Activated CD4-positive, alpha-beta T cell treated with anti-CD3 and anti-CD28 coated beads, Interleukin-2, amount 50 U/mL, for 4 hours (primary cell): Measurements from ENCODE around the gene TNNI3K.
"Not testable (repeated sequence)": the region's sequence is repeated elsewhere in the genome, so short reads cannot be mapped to it uniquely, and the experiment has no call there.

Experiments used
- DNase-seq, 2 experiments: peaks; one replicate each; pipeline ENCODE4 v3.0.0-alpha.2; 2020

TNNI3K gene, protein sequence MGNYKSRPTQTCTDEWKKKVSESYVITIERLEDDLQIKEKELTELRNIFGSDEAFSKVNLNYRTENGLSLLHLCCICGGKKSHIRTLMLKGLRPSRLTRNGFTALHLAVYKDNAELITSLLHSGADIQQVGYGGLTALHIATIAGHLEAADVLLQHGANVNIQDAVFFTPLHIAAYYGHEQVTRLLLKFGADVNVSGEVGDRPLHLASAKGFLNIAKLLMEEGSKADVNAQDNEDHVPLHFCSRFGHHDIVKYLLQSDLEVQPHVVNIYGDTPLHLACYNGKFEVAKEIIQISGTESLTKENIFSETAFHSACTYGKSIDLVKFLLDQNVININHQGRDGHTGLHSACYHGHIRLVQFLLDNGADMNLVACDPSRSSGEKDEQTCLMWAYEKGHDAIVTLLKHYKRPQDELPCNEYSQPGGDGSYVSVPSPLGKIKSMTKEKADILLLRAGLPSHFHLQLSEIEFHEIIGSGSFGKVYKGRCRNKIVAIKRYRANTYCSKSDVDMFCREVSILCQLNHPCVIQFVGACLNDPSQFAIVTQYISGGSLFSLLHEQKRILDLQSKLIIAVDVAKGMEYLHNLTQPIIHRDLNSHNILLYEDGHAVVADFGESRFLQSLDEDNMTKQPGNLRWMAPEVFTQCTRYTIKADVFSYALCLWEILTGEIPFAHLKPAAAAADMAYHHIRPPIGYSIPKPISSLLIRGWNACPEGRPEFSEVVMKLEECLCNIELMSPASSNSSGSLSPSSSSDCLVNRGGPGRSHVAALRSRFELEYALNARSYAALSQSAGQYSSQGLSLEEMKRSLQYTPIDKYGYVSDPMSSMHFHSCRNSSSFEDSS

DNA sequence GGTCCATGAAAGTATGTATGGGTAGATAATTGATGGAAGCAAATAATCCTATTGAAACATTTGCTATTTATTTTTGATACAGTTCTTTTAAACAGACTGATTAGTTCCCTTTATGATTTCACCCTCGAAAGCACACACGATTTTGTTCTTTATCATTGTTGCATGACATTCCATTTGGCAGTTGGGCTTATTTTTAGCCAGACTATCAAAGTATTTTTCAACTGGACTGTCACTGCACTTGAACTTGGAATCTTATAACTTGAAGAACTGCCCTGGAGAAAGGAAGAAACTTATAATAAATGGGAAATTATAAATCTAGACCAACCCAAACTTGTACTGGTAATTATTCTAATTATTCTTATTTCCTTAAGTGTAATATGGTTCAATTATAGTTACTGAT, at the start of gene TNNI3K:
TSS of gene TNNI3K (plus strand) at position 235 of the 400 bp plus-strand sequence. CDS start at position 300, 65 bp downstream.
- DNase-seq, result no peak

GRCh38 chr1:74193908-74194307, 41.3 kb upstream of the TNNI3K start:
- DNase-seq, result no peak

GRCh38 chr1:74195339-74195738, 39.8 kb upstream of the TNNI3K start:
- no peak for DNase-seq

DNA sequence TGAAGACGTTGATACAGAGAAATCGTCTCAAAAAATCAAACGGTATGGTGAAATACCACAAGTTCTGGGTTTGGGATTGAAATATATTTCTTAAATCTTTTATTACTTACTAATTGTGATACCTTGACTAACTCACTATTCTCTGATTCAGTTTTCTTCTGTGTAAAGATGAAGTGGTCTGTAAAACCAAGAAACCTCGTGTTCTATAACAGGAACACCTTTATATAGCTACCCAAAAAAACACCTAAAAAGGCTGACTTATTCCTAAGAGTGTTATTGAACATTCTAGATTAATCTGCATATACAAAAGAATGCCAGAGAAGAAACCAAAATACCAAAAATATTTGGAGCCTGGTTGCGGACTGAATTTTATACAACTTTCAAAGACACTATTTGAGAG, 37.9 kb upstream of the TNNI3K start:
- no peak for DNase-seq

- peak; percentile 95 for DNase-seq
Measured at GRCh38 chr1:74197657-74198552, 37.3 kb upstream of the TNNI3K start, which contains the start of the genes FPGT and LRRIQ3. FPGT (plus strand) TSS chr1:74198242; CDS start chr1:74198279, 37 bp downstream. LRRIQ3 (minus strand) TSS chr1:74198176; CDS start chr1:74183684, 14,492 bp downstream.

- no peak for DNase-seq
Measured at GRCh38 chr1:74199504-74199903, 35.7 kb upstream of the TNNI3K start.

GRCh38 chr1:74205266-74205665, 29.9 kb upstream of the TNNI3K start:
- no peak for DNase-seq

DNA sequence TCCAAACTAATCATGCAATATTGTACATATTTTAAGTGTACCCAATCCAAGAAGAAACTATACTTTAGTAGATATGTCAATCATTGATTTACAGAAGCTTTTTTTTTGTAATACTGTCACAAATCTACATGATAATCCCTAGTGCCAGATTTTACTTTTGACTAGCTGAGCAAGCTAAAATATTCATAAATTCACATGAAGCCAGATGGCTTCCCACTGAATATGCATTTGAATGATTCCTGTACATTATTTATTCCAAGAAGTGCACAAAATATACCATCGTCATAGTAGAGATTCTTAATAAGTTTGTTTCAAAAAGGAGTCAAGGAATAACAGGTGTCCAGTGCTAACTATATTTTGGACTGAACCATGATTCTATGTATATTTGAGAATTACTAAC, 20.0 kb upstream of the TNNI3K start:
- no peak for DNase-seq

DNA sequence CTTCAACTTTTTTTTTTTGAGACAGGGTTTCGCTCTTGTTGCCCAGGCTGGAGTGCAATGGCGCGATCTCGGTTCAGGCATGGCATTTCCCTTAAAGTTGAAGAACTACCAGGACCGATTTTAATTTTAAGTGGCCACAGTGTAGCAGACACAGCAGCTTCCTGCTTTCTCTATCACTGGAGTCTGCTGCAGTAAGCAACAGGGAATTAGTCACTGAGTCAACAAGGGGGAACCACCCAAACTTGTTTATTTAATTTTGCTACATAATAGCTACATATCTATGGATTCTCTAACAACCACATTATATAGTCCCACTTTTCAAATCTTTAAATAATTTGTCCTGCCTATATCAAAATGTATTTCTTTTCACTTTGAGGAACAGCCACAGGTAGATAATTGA, 12.5 kb upstream of the TNNI3K start:
- no peak for DNase-seq

- DNase-seq, result no peak
Measured at GRCh38 chr1:74223453-74223852, 11.7 kb upstream of the TNNI3K start.

DNA sequence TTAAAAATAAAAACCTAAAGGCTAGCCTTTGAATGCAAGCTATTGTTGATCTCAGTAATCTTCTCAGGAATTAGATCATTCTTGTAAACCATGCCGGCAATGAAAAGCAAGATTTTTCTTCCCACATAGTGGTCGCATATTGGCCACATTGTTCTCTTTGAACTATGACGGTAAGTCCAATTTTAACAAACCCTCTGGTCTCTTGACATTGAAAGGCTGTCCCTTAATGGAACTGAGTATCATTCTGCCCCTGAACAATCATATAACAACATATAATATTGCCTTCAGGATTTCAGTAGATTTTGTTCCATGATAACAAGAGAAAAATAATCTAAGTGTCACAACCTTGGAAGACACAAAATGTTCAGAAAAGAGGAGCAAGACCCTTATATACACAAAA, 1.3 kb downstream of the TNNI3K start:
- DNase-seq, result no peak

GRCh38 chr1:74237035-74237434, 1.8 kb downstream of the TNNI3K start:
- no peak for DNase-seq

DNA sequence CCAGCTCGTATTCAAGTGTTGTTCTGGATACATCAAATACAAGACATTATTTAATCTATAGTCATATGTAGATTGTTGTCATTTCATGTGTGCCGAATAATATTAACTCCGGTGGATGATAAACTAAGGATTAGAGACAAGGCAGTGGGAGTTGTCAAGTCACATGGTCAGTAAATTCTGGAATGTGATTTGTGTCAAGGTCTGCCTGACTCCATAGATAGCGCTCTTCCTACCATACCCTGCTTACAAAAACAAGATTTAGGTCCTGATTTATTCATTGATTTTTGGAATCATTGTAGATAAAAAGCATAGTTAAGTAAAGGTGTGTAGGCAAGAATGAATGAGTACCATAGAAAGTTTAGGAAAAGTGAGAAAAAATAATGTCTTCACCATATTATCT, 2.6 kb downstream of the TNNI3K start:
- no peak for DNase-seq

DNA sequence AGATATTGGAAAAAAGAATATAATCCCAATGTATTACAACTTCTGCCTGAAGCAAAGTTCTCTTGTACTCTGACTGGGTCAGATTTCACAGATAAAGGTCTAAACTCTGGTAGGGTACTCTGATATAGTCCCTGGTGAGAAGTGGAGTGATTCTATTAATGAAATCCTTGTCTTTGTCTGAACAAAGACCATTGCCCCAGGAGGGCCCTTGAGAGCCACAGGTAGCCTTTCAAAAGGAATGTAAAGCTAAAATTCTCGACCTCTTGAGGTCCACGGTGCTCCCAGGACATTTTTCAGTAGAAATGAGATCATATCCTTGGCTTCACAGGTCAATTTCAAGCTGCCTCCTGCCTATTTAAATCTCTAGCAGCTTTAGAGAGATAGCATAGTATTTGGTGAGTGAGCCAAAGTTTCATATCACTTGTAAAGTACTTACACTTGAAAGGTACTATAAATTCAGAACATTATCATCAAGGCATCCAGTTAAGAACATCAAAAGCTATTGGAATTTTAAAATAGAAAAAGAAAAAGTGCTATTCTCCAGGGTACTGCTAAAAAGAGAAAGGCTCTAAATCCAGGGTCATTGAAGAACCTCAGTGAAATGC, 10.1 kb downstream of the TNNI3K start:
- DNase-seq, result no peak

- no peak for DNase-seq
Measured at GRCh38 chr1:74246315-74246714, 11.1 kb downstream of the TNNI3K start.

- no peak for DNase-seq
Measured at GRCh38 chr1:74247881-74248528, 12.8 kb downstream of the TNNI3K start.

- DNase-seq, result not testable (repeated sequence)
Measured at GRCh38 chr1:74253243-74253824, 18.1 kb downstream of the TNNI3K start.

DNA sequence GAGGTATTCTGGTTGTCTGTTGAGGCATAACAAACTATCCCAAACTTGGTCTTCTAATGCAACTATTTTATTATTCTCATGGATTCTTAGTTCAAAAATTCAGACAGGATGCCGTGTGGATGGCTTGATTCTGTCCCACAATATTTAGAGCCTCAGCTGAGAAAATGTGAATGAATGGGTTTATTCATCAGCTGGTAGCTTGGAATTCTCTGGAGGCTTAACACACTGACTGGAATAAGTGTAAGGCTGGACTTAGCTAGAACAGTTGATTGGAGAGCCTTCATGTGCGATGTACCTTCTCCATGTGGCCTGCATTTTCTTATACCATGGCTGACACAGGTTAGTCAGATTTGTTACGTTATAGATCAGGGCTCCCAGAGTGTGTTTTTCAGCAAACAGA, 30.8 kb downstream of the TNNI3K start:
- DNase-seq, result no peak

DNA sequence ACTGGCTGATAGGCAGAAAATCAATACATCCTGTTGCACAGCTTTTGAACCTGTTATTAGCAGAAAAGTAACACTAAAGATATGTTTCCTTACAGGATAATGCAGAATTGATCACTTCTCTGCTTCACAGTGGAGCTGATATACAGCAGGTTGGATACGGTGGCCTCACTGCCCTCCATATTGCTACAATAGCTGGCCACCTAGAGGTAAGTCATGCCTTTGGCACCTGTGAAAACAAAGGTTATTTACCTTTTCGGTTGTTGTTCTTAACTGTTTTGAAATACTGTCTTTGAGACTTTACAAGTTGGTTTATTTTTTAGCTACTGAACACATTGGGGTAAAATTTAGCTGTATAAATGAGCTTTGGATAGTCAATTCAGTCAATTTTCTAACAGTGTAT, 36.3 kb downstream of the TNNI3K start:
- no peak for DNase-seq

GRCh38 chr1:74280642-74281396, 45.6 kb downstream of the TNNI3K start:
- DNase-seq, result no peak

DNA sequence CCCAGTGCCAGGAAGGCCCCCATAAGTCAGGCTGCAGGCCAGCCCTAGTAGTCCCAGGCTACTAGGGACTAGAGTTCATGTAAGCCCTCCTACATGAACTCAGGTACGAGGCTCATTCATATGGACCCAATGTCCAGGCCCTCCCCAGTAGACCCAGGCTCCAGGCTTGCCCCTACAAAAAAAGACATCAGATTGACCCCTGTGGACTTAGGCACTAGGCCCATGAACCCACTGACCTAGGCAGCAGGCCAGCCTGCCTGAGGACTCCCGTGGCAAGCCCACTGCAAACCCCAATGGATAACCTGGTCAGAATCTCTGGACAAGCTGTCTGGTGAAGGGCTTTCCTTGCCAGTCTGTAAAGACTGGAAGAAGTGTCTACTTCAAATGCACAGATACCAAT, 51.2 kb downstream of the TNNI3K start:
- no peak for DNase-seq
